Ammon's horn (tissue), 1 donor: Measurements from ENCODE around the gene ADCY2.

ENCODE experiments used
- DNase-seq: peaks from one replicate; pipeline ENCODE4 v3.0.0-alpha.2; 2016; ENCODE audit warnings: low spot score

Gene ADCY2

GRCh38 chr5:7503564-7503963 is 107.6 kb downstream of the ADCY2 start:
- DNase-seq = peak; percentile 37

- DNase-seq = no peak
These were observed 119.5 kb downstream of the ADCY2 start for GRCh38 chr5:7515284-7515914.

- no peak for DNase-seq
These were observed 120.3 kb downstream of the ADCY2 start for GRCh38 chr5:7516253-7516652.

DNA sequence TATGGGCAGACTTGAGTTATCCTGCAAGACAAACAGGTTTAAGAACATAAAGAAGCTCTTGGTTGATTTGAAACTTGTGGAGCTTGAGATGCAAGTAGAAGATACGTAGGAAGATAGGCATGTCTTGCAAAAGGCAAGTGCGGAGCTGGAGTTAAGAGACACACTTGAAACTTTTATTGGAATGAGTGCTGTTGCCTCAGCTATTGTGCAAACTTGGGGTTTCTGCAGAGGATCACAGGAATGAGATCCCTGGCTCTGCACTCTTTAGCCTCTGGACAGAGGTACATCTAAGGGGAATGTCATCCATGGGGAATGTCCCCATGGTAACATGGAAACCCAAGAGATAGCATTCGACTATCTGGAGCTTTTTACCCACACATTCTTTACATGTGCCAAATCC is 121.1 kb downstream of the ADCY2 start:
- no peak for DNase-seq

DNA sequence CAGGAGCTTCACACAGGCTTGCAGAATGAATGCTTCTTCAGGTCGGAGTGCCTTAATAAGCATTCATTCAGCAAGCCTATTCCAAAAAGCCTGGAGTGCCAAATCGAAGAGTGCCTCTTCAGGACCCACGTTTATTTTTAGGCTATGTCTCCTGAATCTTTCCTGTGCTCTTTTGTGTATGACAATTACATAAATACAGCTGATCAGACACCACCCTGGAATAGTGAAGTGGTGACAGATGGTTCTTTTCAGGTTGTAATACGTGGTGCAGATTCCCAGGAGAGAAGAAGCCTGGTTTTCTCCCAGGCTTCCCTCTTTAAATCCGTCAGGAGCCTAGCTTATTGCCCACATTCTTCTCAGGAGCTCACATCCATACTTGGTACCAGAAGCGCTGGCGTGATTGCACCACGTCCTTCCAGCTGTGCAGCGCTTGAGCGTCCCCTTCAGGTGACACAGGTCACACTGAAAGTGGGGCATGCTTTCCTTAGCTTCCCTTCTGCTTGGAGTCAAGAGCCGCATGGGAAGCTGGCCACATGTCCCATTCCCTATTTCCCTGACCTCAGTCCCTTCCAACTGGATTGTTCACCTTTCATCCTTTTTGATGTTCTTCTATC is 123.1 kb downstream of the ADCY2 start:
- no peak for DNase-seq

- no peak for DNase-seq
These were observed 123.6 kb downstream of the ADCY2 start for GRCh38 chr5:7519564-7519963.

DNA sequence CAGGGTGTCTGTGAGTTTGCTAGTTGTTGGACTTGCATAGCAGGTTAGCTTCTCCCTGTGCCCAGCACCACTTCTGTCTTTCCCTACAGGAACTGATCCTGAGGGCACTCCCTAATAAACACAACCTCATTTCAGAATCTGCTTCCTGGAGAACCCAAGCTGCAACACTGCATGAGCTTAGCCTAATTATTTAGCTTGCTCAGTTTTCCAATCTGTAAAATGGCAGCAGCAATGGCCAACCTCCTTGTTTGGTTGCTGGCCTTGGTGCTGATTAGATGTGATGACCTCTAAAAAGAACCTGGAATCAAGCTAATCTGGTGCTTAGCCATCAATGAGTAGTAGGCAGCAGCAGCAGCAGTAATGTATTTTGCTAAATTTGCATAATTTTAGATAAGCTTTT is 133.9 kb downstream of the ADCY2 start:
- no peak for DNase-seq

- DNase-seq = no peak
These were observed 138.0 kb downstream of the ADCY2 start for GRCh38 chr5:7533941-7534340.

- no peak for DNase-seq
These were observed 138.6 kb downstream of the ADCY2 start for GRCh38 chr5:7534505-7534904.

GRCh38 chr5:7537573-7537972 is 141.6 kb downstream of the ADCY2 start:
- DNase-seq = no peak

- no peak for DNase-seq
These were observed 143.6 kb downstream of the ADCY2 start for GRCh38 chr5:7539571-7539970.

- DNase-seq = no peak
These were observed 145.0 kb downstream of the ADCY2 start for GRCh38 chr5:7540736-7541485.

DNA sequence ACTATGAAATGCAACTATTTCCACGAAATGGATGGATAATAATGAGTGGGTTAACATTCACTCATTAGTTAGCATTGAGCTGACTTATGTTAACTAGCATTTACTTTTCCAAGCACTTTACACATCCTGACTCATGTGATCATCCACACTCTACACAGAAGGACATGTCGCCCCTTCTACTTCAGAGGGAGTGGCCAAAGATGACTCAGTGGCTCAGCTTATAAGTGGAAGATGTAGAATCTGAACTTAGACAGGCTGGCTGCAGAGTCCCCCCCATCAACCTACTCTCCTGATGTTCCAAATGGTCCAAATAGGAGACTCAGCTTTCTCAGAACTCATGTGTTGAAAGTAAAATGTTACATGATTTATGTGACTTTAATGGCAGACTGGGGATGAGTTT is 146.0 kb downstream of the ADCY2 start:
- DNase-seq = no peak

DNA sequence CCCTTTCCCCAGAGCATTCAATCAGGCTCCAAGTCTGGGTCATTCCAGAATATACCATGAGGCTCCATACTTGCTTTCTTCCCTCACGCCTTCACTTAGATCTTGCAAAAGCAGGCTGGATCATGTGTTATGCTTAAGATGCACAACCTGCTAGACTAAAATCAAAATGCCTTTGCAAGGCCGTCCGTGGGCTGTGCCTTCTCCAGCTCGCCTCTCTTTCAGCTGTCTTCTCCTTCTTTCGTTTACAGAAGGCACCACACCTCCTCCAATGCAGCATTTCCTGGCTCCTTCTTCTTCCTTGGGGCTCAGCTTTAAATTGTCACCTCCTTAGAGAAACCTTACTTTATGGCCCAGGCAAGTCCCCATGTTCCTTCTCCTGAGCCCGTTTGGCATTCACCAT is 150.6 kb downstream of the ADCY2 start:
- no peak for DNase-seq

DNA sequence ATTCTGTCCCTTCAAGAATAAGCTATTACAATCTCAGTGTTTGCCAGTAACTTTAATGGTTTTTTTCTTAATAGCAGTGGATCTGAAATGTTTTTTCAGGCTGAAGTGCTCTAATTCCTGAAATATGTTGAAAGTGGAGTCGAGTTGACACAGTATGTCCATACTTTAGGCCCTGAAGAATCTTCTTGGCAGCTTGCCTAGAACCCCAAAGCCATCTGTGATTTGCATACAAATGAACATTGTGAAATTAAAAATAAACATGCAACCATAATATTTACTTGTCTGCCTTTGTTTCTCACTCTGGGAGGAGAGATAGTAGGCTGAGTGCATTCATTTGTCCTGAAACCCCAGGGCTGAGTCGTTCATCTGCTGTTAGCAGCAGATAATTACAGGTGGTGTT is 152.7 kb downstream of the ADCY2 start:
- no peak for DNase-seq

DNA sequence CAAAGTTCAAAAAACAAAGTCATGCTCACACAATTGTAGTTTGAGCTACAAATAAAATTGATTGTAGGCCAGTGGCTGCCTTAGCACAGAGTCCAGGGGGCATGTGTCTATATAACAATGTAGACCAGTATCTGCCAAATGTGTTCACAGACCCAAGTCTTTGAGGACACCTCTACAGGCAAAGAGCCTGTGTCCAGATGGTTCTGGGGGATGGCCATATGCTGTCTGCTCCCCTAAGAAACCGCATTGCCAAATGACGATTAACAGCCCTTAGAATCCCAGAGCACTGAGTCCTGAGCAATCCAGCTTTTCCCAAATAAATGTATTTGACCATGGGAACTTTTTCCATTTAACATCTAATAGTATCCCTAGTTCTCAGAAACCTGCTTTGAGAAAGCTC is 169.6 kb downstream of the ADCY2 start:
- no peak for DNase-seq

DNA sequence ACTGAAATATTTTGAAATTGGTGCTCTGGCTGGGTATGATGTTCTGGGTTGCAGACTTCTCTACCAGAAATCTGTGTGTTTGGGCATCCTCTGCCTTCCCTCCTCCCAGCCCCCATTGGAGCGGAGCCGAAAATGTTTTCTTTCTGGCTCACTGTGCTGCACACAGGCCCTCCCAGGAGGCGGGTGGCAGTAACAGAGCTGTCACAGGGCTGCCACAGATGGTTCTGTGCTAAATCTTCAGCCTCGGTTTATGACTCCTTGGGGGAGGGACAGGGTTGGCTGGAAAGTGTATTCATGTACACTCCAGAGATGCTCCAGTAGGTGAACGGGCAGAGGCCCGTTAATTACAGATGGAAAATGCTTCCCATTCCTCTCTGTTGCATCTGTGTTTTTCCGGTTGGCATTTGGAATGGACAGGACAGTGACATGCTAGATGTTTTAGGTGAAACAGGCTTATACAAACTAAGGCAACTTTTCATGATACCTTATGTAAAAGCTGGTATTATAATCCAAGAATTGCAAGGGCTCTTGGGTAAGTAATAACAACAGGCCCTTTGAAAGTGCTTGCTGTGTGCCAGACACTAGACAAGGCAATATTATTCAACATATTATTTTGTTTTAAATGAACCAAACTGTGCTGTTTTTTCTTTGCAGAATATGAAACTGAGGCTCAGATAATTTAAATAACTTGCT is 180.2 kb downstream of the ADCY2 start:
- peak; percentile 71 for DNase-seq

GRCh38 chr5:7577381-7577780 is 181.4 kb downstream of the ADCY2 start:
- no peak for DNase-seq

DNA sequence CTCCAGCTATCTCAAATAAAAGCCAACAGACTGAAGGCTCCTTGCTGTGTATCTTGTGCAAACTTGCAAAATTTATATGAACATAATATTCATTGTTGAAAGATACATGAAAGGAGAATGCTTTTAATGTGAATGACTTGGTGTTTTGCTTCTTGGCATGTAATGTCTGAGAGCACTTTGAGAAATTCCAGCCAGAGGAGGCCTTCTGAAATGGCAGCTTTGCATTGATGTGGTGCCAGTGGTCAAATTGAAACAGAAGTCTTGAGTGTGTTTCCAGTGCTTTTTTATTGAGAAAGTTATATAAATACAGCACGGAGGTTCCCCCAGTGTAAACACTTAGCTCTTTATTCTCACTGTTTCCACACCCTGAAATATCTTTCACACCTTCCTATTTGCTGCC is 182.1 kb downstream of the ADCY2 start:
- no peak for DNase-seq

DNA sequence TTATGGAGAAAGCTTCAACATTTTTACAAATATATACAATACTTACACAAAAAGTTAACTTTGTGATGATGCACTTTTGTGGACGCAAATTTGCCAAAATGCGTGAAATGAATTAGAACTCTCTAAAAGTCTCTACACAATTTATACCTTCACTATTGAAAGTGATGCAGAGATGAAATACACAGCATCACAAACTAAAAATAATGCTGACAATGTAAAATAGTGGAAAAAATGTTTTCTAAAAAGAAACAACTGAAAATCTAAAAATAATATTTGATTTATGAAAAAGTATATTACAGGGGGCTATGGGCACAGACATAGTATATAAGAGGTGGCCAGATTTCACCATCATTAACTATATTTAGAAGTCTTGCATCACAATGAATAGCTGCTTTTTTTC is 188.8 kb downstream of the ADCY2 start:
- DNase-seq = no peak

DNA sequence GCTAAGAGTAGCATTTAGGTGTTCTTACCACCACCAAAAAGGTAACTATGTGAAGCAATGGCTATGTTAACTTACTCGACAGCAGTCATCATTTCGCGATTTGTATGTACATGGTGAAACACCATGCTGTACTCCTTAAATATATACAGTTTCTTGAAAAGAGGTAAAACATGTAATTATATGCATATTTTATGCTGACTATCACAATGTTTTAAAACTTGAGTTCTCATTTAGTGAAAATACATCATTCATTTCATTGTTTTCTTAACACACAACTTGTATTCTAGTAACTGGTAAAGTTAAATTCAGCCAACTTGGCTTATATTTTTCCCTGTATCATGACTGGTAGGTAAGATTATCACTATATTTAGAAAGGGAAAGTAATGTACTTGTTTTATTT is 189.9 kb downstream of the ADCY2 start:
- no peak for DNase-seq

GRCh38 chr5:7586480-7586879 is 190.5 kb downstream of the ADCY2 start:
- DNase-seq = no peak

DNA sequence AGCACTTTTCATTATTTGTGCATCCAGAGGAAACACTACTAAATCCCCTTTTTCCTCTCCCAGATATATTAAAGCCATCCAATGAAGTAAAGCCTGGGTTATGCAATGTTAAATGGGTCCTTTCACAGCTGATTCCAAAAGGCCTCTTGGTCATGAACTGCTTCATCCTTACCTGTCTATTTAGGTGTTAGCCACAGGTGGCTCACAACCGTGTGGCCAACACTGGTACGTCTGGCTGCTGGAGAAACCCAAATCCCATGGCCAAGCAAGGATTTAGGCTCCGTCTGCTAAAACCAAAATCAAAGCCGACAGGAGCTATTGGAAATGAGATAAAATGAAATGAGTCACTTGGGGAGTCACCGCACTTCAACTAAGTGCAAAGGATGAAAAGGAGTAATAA is 193.9 kb downstream of the ADCY2 start:
- no peak for DNase-seq
